ENCODE data around the gene GPR183.

Gene GPR183

GRCh38 chr13:99261059-99261458 lies 46.1 kb downstream of the GPR183 start:
- CTCF ChIA-PET: interaction anchor here (2.4 to 2.7 kb wide), 3 partner anchors 8 to 175 kb away, joined by 21 to 29 read pairs (median 25); no protein-coding TSS in a partner anchor
- POLR2A ChIA-PET: no interaction called here
- H3K4me3 ChIP-seq (ENCODE audit: low read depth, low read length): no peak overlapping the region
- TF ChIP-seq CTCF (IDR thresholded peaks at IDR 0.05; ENCODE audit: insufficient read depth, low read length, missing control alignments): no peak
- no peak for DNase-seq (ENCODE audit: low read depth, low spot score)

- TF ChIP-seq CTCF (IDR thresholded peaks at IDR 0.05; ENCODE audit: insufficient read depth, low read length, missing control alignments): no peak
- POLR2A ChIA-PET: no interaction called here
- H3K4me3 ChIP-seq (ENCODE audit: low read depth, low read length): no peak overlapping the region
- DNase-seq (ENCODE audit: low read depth, low spot score): no peak
- CTCF ChIA-PET: interaction anchor here (0.9 to 2.7 kb wide), 4 partner anchors 9 to 175 kb away, joined by 5 to 29 read pairs (median 23); no protein-coding TSS in a partner anchor
Observed at GRCh38 chr13:99260216-99260615, 47.0 kb downstream of the GPR183 start.

GRCh38 chr13:99258946-99259345 lies 48.3 kb downstream of the GPR183 start:
- no peak for DNase-seq (ENCODE audit: low read depth, low spot score)
- ChIA-PET CTCF (interaction anchor here (0.9 to 4.8 kb wide), 8 partner anchors 10 to 177 kb away, joined by 3 to 76 read pairs (median 16); no protein-coding TSS in a partner anchor), POLR2A (no interaction called here)
- H3K4me3 ChIP-seq (ENCODE audit: low read depth, low read length): no peak overlapping the region
- no peak for TF ChIP-seq CTCF (IDR thresholded peaks at IDR 0.05; ENCODE audit: insufficient read depth, low read length, missing control alignments)

- ChIA-PET CTCF (interaction anchor here (0.9 to 4.8 kb wide), 6 partner anchors 10 to 178 kb away, joined by 3 to 76 read pairs (median 6); no protein-coding TSS in a partner anchor), POLR2A (no interaction called here)
- DNase-seq (ENCODE audit: low read depth, low spot score): no peak
- H3K4me3 ChIP-seq (ENCODE audit: low read depth, low read length): no peak within 1 kb of the TSS
- TF ChIP-seq CTCF (IDR thresholded peaks at IDR 0.05; ENCODE audit: insufficient read depth, low read length, missing control alignments): no peak
Observed at GRCh38 chr13:99258210-99258860, 48.9 kb downstream of the GPR183 start, which contains the start of gene GPR18. GPR18 (minus strand) TSS chr13:99258379; CDS start chr13:99255872, 2,507 bp downstream.

GRCh38 chr13:99257291-99257690 lies 49.9 kb downstream of the GPR183 start:
- no peak for DNase-seq (ENCODE audit: low read depth, low spot score)
- H3K4me3 ChIP-seq (ENCODE audit: low read depth, low read length): no peak overlapping the region
- POLR2A ChIA-PET: no interaction called here
- TF ChIP-seq CTCF (IDR thresholded peaks at IDR 0.05; ENCODE audit: insufficient read depth, low read length, missing control alignments): no peak
- CTCF ChIA-PET: interaction anchor here (0.6 to 4.8 kb wide), 5 partner anchors 11 to 273 kb away, joined by 3 to 76 read pairs (median 8); no protein-coding TSS in a partner anchor

GRCh38 chr13:99256709-99257108 lies 50.5 kb downstream of the GPR183 start:
- H3K4me3 ChIP-seq (ENCODE audit: low read depth, low read length): no peak overlapping the region
- ChIA-PET POLR2A (interaction anchor here (0.7 kb wide), 1 partner anchor 28 kb away, joined by 3 read pairs; no protein-coding TSS in a partner anchor), CTCF (interaction anchor here (0.9 to 4.8 kb wide), 6 partner anchors 11 to 179 kb away, joined by 3 to 76 read pairs (median 12); partner anchors contain the start of gene UBAC2)
- DNase-seq (ENCODE audit: low read depth, low spot score): no peak
- TF ChIP-seq CTCF (IDR thresholded peaks at IDR 0.05; ENCODE audit: insufficient read depth, low read length, missing control alignments): no peak
